Gastrocnemius medialis (tissue), 4 donors: ENCODE results near the gene WASF2. TPM values are rescaled to one million over a fixed set of nuclear protein-coding genes. Genes with fewer than 3 reads are reported as not detected.

Experiments used
- ATAC-seq, 2 donors: fragments of 150-250 bp; one replicate each; pipeline ENCODE4 v1.9.1; 2016
- DNase-seq, 2 donors: peaks; one replicate each; pipeline ENCODE4 v3.0.0-alpha.2; 2019
- H3K27ac ChIP-seq, 4 donors: fragments of 200-600 bp; sonication (generic); 1 replicate in 1 of 4; 2 replicates in 3 of 4; pipeline ENCODE4 v1.5.1; 2016 to 2018; ENCODE audit warnings: mild to moderate bottlenecking in 2 of 4, moderate library complexity in 1 of 4
- H3K27me3 ChIP-seq, 3 donors: fragments of 200-600 bp; sonication (generic) in 2 of 3; 1 replicate in 1 of 3; 2 replicates in 2 of 3; pipeline versions ENCODE4 v1.5.1 to v1.6.0; 2016 to 2019; ENCODE audit warnings: mild to moderate bottlenecking in 1 of 3, moderate library complexity in 1 of 3
- H3K36me3 ChIP-seq, 2 donors: fragments of 200-600 bp; sonication (generic) in 1 of 2; one replicate each; pipeline ENCODE4 v1.5.1; 2017 to 2018
- H3K4me1 ChIP-seq, 2 donors: fragments of 200-600 bp; sonication (generic) in 1 of 2; one replicate each; pipeline ENCODE4 v1.5.1; 2016 to 2017; ENCODE audit warnings: mild to moderate bottlenecking in 2 of 2
- H3K4me3 ChIP-seq, 4 donors: fragments of 200-600 bp; sonication (generic) in 3 of 4; 1 replicate in 1 of 4; 2 replicates in 3 of 4; pipeline ENCODE4 v1.5.1; 2016 to 2019; ENCODE audit warnings: mild to moderate bottlenecking in 2 of 4
- H3K9me3 ChIP-seq, 3 donors: fragments of 200-600 bp; sonication (generic) in 2 of 3; 1 replicate in 1 of 3; 2 replicates in 2 of 3; pipeline ENCODE4 v1.5.1; 2016 to 2019
- POLR2A ChIP-seq, 2 donors: fragments of 450-650 bp; IDR thresholded peaks; one replicate each; pipeline ENCODE4 v1.6.1; 2017; ENCODE audit warnings: antibody characterized with exemption in 2 of 2, mild to moderate bottlenecking in 2 of 2, moderate library complexity in 2 of 2
- in situ Hi-C, 4 donors: fragments of 200-750 bp; cut with MboI; loops; one replicate each; pipeline versions ENCODE4 v1.15.0 to v1.8.0; 2017; ENCODE audit warnings: low sequenced_read_pairs in 4 of 4
- intact Hi-C: fragments of 100-400 bp; cut with DNase I; formaldehyde crosslinking; loops from one replicate; pipeline ENCODE4 v1.15.1; 2023; ENCODE audit warnings: low total_unique reads
- total RNA-seq, 4 donors: library from RNA; depleted of rRNA; stranded (reverse); fragments of >200 nt; gene quantifications; one replicate each; pipeline versions ENCODE4 v1.1.0 to v1.2.3, GENCODE V29; 2016
- TF ChIP-seq, protein P1 (sequence below), 5 experiments: fragments of 450-650 bp in 3 of 5; fragments of 200-600 bp in 2 of 5; sonication (generic) in 2 of 5; IDR thresholded peaks in 4 of 5; conservative IDR thresholded peaks in 1 of 5; 1 replicate in 4 of 5; 2 replicates in 1 of 5; pipeline ENCODE4 v1.5.1; 2016 to 2019; ENCODE audit warnings: antibody characterized with exemption in 5 of 5, mild to moderate bottlenecking in 3 of 5, moderate library complexity in 3 of 5

Gene WASF2
- total RNA-seq, 4 donors from 2014 or later: 10.6 to 16.7 (median 13.3) TPM

DNA sequence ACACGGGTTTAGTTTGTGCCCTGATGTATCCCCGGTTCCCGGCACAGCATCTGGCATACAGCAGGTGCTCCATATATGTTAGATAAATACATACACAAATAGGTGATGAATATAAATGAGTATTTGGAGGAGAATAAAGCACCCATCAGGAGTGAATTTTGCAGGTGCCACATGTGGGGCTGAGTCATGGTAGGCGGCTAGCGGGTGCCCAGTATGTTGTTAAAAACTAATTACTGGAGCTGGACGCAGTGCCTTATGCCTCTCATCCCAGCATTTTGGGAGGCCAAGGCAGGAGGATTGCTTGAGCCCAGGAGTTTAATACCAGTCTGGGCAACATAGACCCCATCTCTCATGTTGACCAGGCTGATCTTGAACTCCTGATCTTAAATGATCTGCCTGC is 16.7 kb upstream of the WASF2 start:
- DNase-seq (no peak), ATAC-seq (no peak)
- Histone ChIP-seq H3K4me3 (no peak overlapping the region), H3K27ac (no peak overlapping the region), H3K36me3 (no peaks in the 10 kb centered on the region), H3K27me3 (no peaks in the 10 kb centered on the region), H3K9me3 (no peaks in the 10 kb centered on the region), H3K4me1 (peaks cover 17 to 22% of the 10 kb centered on the region in 2 donors)
- intact Hi-C loops: no loop called here
- in situ Hi-C loops: loop anchor here in 2 of 4 donors (25.0 kb wide), 1 partner anchor 94 kb away; no protein-coding TSS in a partner anchor
- no peak for TF ChIP-seq POLR2A (IDR thresholded peaks at IDR 0.05)
- TF ChIP-seq, protein P1, sequence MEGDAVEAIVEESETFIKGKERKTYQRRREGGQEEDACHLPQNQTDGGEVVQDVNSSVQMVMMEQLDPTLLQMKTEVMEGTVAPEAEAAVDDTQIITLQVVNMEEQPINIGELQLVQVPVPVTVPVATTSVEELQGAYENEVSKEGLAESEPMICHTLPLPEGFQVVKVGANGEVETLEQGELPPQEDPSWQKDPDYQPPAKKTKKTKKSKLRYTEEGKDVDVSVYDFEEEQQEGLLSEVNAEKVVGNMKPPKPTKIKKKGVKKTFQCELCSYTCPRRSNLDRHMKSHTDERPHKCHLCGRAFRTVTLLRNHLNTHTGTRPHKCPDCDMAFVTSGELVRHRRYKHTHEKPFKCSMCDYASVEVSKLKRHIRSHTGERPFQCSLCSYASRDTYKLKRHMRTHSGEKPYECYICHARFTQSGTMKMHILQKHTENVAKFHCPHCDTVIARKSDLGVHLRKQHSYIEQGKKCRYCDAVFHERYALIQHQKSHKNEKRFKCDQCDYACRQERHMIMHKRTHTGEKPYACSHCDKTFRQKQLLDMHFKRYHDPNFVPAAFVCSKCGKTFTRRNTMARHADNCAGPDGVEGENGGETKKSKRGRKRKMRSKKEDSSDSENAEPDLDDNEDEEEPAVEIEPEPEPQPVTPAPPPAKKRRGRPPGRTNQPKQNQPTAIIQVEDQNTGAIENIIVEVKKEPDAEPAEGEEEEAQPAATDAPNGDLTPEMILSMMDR (IDR thresholded peaks at IDR 0.05 in 4 of 5, conservative IDR thresholded peaks at IDR 0.05 in 1 of 5): no peak

DNA sequence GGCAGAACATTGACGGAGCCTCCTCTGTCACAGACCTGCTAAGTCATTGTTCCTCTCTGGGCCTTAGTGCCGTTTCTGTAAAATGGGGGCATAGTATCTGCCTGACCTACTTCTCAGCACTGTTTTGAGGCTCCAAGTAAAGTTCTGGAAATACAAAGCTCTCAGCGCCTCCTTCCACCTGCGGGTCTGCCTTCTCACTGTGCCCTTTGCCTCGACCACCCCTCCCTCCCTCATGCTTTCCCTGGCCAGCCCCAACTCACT is 15.4 kb upstream of the WASF2 start:
- DNase-seq (no peak), ATAC-seq (peak in 1 of 2 donors; percentile 20)
- no peaks in the 10 kb centered on the region for H3K27me3 ChIP-seq
- in situ Hi-C loops (loop anchor here in 2 of 4 donors (25.0 kb wide), 1 partner anchor 93 kb away; no protein-coding TSS in a partner anchor), intact Hi-C loops (no loop called here)
- peaks cover 17 to 22% of the 10 kb centered on the region in 2 donors for H3K4me1 ChIP-seq
- TF ChIP-seq, protein P1 (IDR thresholded peaks at IDR 0.05 in 4 of 5, conservative IDR thresholded peaks at IDR 0.05 in 1 of 5): no peak
- TF ChIP-seq POLR2A (IDR thresholded peaks at IDR 0.05): no peak
- H3K36me3 ChIP-seq: no peaks in the 10 kb centered on the region
- H3K4me3 ChIP-seq: no peak overlapping the region
- H3K27ac ChIP-seq: peak overlapping the region; percentile 76 to 86 (median 80)
- no peaks in the 10 kb centered on the region for H3K9me3 ChIP-seq

DNA sequence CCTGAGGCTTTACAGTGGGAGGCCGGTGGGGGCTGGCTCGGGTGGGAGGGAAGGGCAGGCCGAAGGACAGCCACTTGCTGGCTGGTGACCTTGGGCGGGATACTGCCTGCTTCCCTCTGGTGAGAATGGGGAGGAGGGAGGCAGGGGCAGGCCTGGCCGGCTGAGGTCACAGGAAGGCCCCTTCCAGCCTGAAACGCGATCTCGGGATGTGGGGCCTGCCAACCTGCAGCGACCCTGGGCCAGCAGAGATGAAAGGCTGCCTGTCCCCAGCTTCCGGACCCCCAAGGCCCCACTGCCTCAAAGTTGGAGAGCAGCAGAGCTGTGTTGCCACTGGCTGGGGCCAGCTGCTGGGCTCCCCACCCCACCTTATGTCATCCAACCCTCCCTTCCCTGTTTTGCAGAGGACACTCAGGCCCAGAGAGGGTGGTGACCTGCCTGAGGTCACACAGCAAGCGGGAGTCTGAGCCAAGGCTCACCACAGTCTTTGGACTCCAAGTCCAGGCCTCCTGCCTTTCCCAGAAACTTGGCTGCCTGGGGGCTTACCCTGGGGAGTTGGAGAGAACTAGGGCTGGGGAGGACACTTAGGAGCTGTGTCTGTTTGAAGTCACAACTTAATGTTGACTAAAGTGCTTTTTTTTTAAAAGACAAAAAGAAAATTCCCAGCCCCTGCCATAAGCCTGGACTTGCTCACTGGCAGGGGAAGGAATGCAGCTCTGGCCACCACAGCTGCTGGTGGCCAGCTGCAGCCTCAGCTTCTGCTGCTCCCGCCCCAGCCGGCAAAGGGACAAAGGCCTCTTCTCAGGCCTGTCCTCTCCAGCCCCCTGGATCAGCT is 14.8 kb upstream of the WASF2 start:
- Histone ChIP-seq H3K36me3 (no peaks in the 10 kb centered on the region), H3K27ac (peak overlapping the region; percentile 76 to 86 (median 80)), H3K9me3 (no peaks in the 10 kb centered on the region), H3K27me3 (no peaks in the 10 kb centered on the region), H3K4me3 (peak overlapping the region in 1 of 4 donors; percentile 2), H3K4me1 (peaks cover 17 to 22% of the 10 kb centered on the region in 2 donors)
- no peak for TF ChIP-seq POLR2A (IDR thresholded peaks at IDR 0.05)
- TF ChIP-seq, protein P1 (IDR thresholded peaks at IDR 0.05 in 4 of 5, conservative IDR thresholded peaks at IDR 0.05 in 1 of 5): no peak
- peak in 1 of 2 donors; percentile 75 for DNase-seq
- intact Hi-C loops (no loop called here), in situ Hi-C loops (loop anchor here in 2 of 4 donors (25.0 kb wide), 1 partner anchor 93 kb away; no protein-coding TSS in a partner anchor)
- peak; percentile 64 to 73 for ATAC-seq

- TF ChIP-seq, protein P1 (IDR thresholded peaks at IDR 0.05 in 4 of 5, conservative IDR thresholded peaks at IDR 0.05 in 1 of 5): no peak
- no peak for TF ChIP-seq POLR2A (IDR thresholded peaks at IDR 0.05)
- no peaks in the 10 kb centered on the region for H3K36me3 ChIP-seq
- H3K27ac ChIP-seq: peak overlapping the region; percentile 76 to 86 (median 80)
- in situ Hi-C loops: loop anchor here in 2 of 4 donors (25.0 kb wide), 1 partner anchor 92 kb away; no protein-coding TSS in a partner anchor
- H3K27me3 ChIP-seq: no peaks in the 10 kb centered on the region
- H3K4me1 ChIP-seq: peaks cover 17 to 22% of the 10 kb centered on the region in 2 donors
- intact Hi-C loops: no loop called here
- DNase-seq (no peak), ATAC-seq (peak in 1 of 2 donors; percentile 7)
- H3K9me3 ChIP-seq: no peaks in the 10 kb centered on the region
- peak overlapping the region in 3 of 4 donors; percentile 2 to 27 (median 4) for H3K4me3 ChIP-seq
Measured at GRCh38 chr1:27503844-27504587, 14.0 kb upstream of the WASF2 start.
